ENCODE results near the gene PRR14L.

DNA sequence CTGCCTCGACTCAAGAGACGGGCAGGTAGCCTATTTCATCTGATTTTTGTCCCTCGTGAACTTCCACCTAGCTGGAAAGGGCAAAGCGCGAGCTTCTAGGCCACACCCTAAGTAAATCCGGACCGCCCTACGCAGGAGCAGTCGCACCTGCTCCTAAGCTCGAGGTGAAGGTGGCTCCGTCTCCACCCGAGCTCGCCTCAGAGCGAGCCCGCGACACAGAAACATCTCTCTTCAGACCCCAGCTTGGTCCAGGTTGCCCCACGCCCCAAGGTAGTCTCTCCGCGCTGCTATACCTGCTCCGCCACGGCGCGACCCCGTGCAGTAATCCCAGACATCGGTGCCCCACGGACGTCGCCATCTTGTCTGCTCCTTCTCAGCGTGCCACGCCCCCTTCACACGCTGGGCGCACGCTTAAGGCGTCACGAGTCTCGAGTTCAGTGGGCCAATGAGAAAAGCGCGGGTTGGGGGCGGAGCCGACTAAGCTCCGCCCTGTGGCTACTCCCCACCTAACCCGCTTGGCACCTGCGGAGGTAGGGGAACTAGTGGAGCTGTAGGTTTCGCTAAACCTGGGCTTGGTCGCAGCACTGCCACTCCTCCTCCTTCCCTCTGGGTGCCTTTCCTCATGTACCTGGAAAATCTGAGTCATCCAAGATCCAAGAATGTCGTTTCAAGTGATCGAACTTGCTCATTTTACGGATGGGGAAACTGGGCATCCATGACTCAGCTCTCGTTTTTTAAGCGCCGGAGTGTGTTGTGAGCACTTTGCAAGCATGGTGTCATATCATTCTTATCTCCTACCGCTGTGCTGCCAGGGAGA is 87.9 kb downstream of the PRR14L start, which contains the start of gene PISD:
- TF ChIP-seq, protein P1, sequence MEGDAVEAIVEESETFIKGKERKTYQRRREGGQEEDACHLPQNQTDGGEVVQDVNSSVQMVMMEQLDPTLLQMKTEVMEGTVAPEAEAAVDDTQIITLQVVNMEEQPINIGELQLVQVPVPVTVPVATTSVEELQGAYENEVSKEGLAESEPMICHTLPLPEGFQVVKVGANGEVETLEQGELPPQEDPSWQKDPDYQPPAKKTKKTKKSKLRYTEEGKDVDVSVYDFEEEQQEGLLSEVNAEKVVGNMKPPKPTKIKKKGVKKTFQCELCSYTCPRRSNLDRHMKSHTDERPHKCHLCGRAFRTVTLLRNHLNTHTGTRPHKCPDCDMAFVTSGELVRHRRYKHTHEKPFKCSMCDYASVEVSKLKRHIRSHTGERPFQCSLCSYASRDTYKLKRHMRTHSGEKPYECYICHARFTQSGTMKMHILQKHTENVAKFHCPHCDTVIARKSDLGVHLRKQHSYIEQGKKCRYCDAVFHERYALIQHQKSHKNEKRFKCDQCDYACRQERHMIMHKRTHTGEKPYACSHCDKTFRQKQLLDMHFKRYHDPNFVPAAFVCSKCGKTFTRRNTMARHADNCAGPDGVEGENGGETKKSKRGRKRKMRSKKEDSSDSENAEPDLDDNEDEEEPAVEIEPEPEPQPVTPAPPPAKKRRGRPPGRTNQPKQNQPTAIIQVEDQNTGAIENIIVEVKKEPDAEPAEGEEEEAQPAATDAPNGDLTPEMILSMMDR (IDR thresholded peaks at IDR 0.05), result no peak
- no peak for TF ChIP-seq POLR2A (IDR thresholded peaks at IDR 0.05)

All from testis (tissue), 2 donors.